HepG2 (cell line): Measurements from ENCODE around the gene GSTM2. TPM values are rescaled to one million over a fixed set of nuclear protein-coding genes. Genes with fewer than 3 reads are reported as not detected.

Experiments used
- ATAC-seq: fragments of 200-7000 bp; cut with Tn5 transposase; 3 replicates; pipeline ENCODE4 v1.9.1; 2020; ENCODE audit warnings: mild to moderate bottlenecking, moderate library complexity
- BruUV-seq: library from RNA; stranded (reverse); fragments of 400-500 nt; replicated peaks from 2 replicates; lab custom pipeline; 2021; lab: Mats Ljungman, UMichigan
- CTCF ChIA-PET: fragments of 300-600 bp; formaldehyde crosslinking; extraction: SDS; loops from one replicate; lab custom pipeline; 2021; ENCODE audit warnings: low total read pairs, inconsistent platforms, low intra/inter-chr PET ratio; lab: Yijun Ruan, JAX
- POLR2A ChIA-PET: fragments of 350-600 bp; sonication (Branson Sonifier 250); formaldehyde crosslinking; loops from one replicate; lab custom pipeline; 2020; ENCODE audit warnings: antibody characterized with exemption, inconsistent platforms; lab: Yijun Ruan, JAX
- DNase-seq: peaks from one replicate; pipeline ENCODE4 v3.0.0-alpha.2; 2015; ENCODE audit warnings: low spot score
- FAIRE-seq: peaks from 3 replicates; lab custom pipeline; 2011; peaks lifted over from hg19 to GRCh38; lab: Jason Lieb, UNC
- H2AFZ ChIP-seq: one replicate; pipeline ENCODE4 v1.6.1; 2011; ENCODE audit warnings: low read length, inconsistent platforms
- H3K27ac ChIP-seq: fragments of 300-600 bp; 3 replicates; pipeline ENCODE4 v1.8.0; 2011; ENCODE audit warnings: mixed run types, mild to moderate bottlenecking, mixed read lengths, low read length, inconsistent platforms; ENCODE audit not compliant: insufficient read depth; ENCODE audit errors: extremely low read length
- H3K27me3 ChIP-seq, 2 experiments: fragments of 200-600 bp in 1 of 2; 2 replicates in 1 of 2; 3 replicates in 1 of 2; pipeline versions ENCODE4 v1.6.0 to v1.8.0; 2011; ENCODE audit warnings: low read length in 2 of 2, mild to moderate bottlenecking in 2 of 2, moderate library complexity in 2 of 2, inconsistent platforms in 1 of 2; ENCODE audit not compliant: insufficient read depth in 2 of 2, control insufficient read depth in 1 of 2
- H3K36me3 ChIP-seq, 2 experiments: fragments of 200-600 bp in 1 of 2; replicated peaks in 1 of 2; 2 replicates in 1 of 2; 3 replicates in 1 of 2; pipeline versions ENCODE4 v1.5.1 to v1.8.0; 2011; ENCODE audit warnings: low read length in 2 of 2, inconsistent platforms in 1 of 2; ENCODE audit not compliant: insufficient read depth in 2 of 2, control insufficient read depth in 1 of 2
- H3K4me1 ChIP-seq: 2 replicates; pipeline ENCODE4 v1.5.1; 2012; ENCODE audit warnings: low read length, inconsistent platforms; ENCODE audit not compliant: insufficient read depth
- H3K4me2 ChIP-seq: 2 replicates; pipeline ENCODE4 v1.6.0; 2011; ENCODE audit warnings: low read depth, low read length, inconsistent platforms
- H3K4me3 ChIP-seq, 3 experiments: fragments of 200-600 bp in 1 of 3; sonication (generic), shearing (Covaris generic) in 1 of 3; replicated peaks in 1 of 3; 2 replicates each; pipeline ENCODE4 v1.5.1; 2011 to 2016; ENCODE audit warnings: low read length in 3 of 3, inconsistent platforms in 2 of 3, low read depth in 2 of 3, mild to moderate bottlenecking in 2 of 3, control low read depth in 1 of 3, mixed read lengths in 1 of 3; ENCODE audit not compliant: insufficient read depth in 1 of 3
- H3K79me2 ChIP-seq: one replicate; pipeline ENCODE4 v1.6.1; 2011; ENCODE audit warnings: low read length, inconsistent platforms; ENCODE audit not compliant: insufficient read depth
- H3K9ac ChIP-seq: 2 replicates; pipeline ENCODE4 v1.6.0; 2011; ENCODE audit warnings: mild to moderate bottlenecking, low read depth, low read length, inconsistent platforms; ENCODE audit not compliant: insufficient read depth
- H3K9me3 ChIP-seq: 2 replicates; pipeline ENCODE4 v1.5.1; 2012; ENCODE audit warnings: mild to moderate bottlenecking, low read length
- H4K20me1 ChIP-seq: 2 replicates; pipeline ENCODE4 v1.6.0; 2011; ENCODE audit warnings: inconsistent platforms, mild to moderate bottlenecking, low read length, moderate library complexity; ENCODE audit not compliant: insufficient read depth
- CCDC6 ChIP-seq: sonication (generic); formaldehyde crosslinking; IDR thresholded peaks from 2 replicates; pipeline ENCODE4 v1.8.1; 2022; ENCODE audit warnings: mild to moderate bottlenecking, missing genetic modification reagents, moderate library complexity
- MAFK ChIP-seq, 2 experiments: IDR thresholded peaks in 1 of 2; conservative IDR thresholded peaks in 1 of 2; 2 replicates each; pipeline ENCODE4 v1.6.1; 2011; ENCODE audit warnings: improper control_type of control experiment in 2 of 2, low read length in 2 of 2
- NCOA2 ChIP-seq: sonication (generic); formaldehyde crosslinking; IDR thresholded peaks from 2 replicates; pipeline ENCODE4 v1.8.0; 2022; ENCODE audit warnings: inconsistent platforms
- PREB ChIP-seq: sonication (generic); formaldehyde crosslinking; IDR thresholded peaks from 2 replicates; pipeline ENCODE4 v1.4.0; 2020; ENCODE audit warnings: missing genetic modification reagents
- STAT5B ChIP-seq: sonication (generic); formaldehyde crosslinking; IDR thresholded peaks from 2 replicates; pipeline ENCODE4 v1.4.0; 2020; ENCODE audit warnings: missing genetic modification reagents
- ZFP41 ChIP-seq: sonication (generic); formaldehyde crosslinking; IDR thresholded peaks from 2 replicates; pipeline ENCODE4 v1.4.0; 2020; ENCODE audit warnings: mild to moderate bottlenecking, missing genetic modification reagents, borderline replicate concordance
- ZNF264 ChIP-seq: sonication (generic); formaldehyde crosslinking; IDR thresholded peaks from 2 replicates; pipeline ENCODE4 v1.4.0; 2020; ENCODE audit warnings: missing genetic modification reagents
- ZNF770 ChIP-seq: sonication (generic); formaldehyde crosslinking; IDR thresholded peaks from 2 replicates; pipeline ENCODE4 v1.5.0; 2020; ENCODE audit warnings: mild to moderate bottlenecking, missing genetic modification reagents
- ZNF790 ChIP-seq: sonication (generic); formaldehyde crosslinking; IDR thresholded peaks from 2 replicates; pipeline ENCODE4 v1.8.0; 2022; ENCODE audit warnings: missing genetic modification reagents, mild to moderate bottlenecking, borderline replicate concordance
- WGBS: methylation state at CpG from one replicate; pipeline ENCODE4 v1.1.6; 2017; ENCODE audit warnings: low lambda C conversion rate; 5-methylcytosine and 5-hydroxymethylcytosine counted together
- in situ Hi-C: cut with HindIII; loops from 2 replicates; pipeline ENCODE4 v1.10.0; 2017; ENCODE audit warnings: low pct_unique_long_range_greater_than_20kb; ENCODE audit not compliant: extremely low pct_ligation_motif_present
- intact Hi-C: fragments of 100-400 bp; cut with micrococcal nuclease; formaldehyde crosslinking; loops from one replicate; pipeline ENCODE4 v1.10.0; 2022; ENCODE audit not compliant: unreplicated experiment
- polyA plus RNA-seq, 8 experiments: library from polyadenylated mRNA; depleted of rRNA in 3 of 8; stranded (reverse) in 7 of 8; unstranded in 1 of 8; fragments of >200 nt; fragmentation: Illumina TruSeq in 4 of 8; extraction: Trizol in 4 of 8; gene quantifications; 2 replicates each; pipeline versions ENCODE4 v1.2.1 to v1.2.3, GENCODE V29; 2011 to 2016; ENCODE audit warnings: low read depth in 4 of 8, missing spikeins in 1 of 8, mixed read lengths in 1 of 8; ENCODE audit not compliant: insufficient read depth in 1 of 8
- total RNA-seq, 5 experiments: library from RNA; depleted of rRNA; stranded (reverse); fragments of >200 nt; fragmentation: Illumina TruSeq; extraction: Trizol; gene quantifications; 2 replicates each; pipeline ENCODE4 v1.2.3, GENCODE V29; 2016; ENCODE audit warnings: low read depth in 1 of 5
- TF ChIP-seq, protein P1 (sequence below): sonication (generic); formaldehyde crosslinking; IDR thresholded peaks from 2 replicates; pipeline ENCODE4 v1.4.0; 2020; ENCODE audit warnings: missing genetic modification reagents, borderline replicate concordance

The GSTM2 gene
- total and polyA plus RNA-seq, 2 of the 13 experiments (the other 11 are each of a cell fraction or from before 2014, with no cell fraction given) = 7.0 to 15.0 TPM

- Histone ChIP-seq H2AFZ (no peak overlapping the region), H3K36me3 (no peaks in the 10 kb centered on the region), H3K4me1 (no peaks in the 10 kb centered on the region), H3K9me3 (no peaks in the 10 kb centered on the region), H3K27ac (no peak overlapping the region), H3K79me2 (no peaks in the 10 kb centered on the region), H3K4me3 (no peak overlapping the region), H3K9ac (no peak overlapping the region), H3K4me2 (no peak overlapping the region), H4K20me1 (no peaks in the 10 kb centered on the region), H3K27me3 (peaks cover 3 to 30% of the 10 kb centered on the region in 2 experiments; a peak in 3 of 5 replicates)
- in situ Hi-C loops = loop anchor here (10.0 kb wide), 2 partner anchors 48 to 168 kb away; partner anchors contain the start of genes GNAI3 and GSTM2
- CTCF ChIA-PET = no interaction called here
- POLR2A ChIA-PET = no interaction called here
- no peak; the same call in 1 of the 3 replicates for ATAC-seq
- no peak for FAIRE-seq
- no TSS peak for BruUV-seq
- DNase-seq = no peak
- TF ChIP-seq MAFK (conservative IDR thresholded peaks at IDR 0.05 in 1 of 2, IDR thresholded peaks at IDR 0.05 in 1 of 2; ENCODE audit: low read length in 2 of 2) = no peak
- TF ChIP-seq, protein P1, sequence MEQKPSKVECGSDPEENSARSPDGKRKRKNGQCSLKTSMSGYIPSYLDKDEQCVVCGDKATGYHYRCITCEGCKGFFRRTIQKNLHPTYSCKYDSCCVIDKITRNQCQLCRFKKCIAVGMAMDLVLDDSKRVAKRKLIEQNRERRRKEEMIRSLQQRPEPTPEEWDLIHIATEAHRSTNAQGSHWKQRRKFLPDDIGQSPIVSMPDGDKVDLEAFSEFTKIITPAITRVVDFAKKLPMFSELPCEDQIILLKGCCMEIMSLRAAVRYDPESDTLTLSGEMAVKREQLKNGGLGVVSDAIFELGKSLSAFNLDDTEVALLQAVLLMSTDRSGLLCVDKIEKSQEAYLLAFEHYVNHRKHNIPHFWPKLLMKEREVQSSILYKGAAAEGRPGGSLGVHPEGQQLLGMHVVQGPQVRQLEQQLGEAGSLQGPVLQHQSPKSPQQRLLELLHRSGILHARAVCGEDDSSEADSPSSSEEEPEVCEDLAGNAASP (CRISPR knock-in tag) = no peak
- TF ChIP-seq PREB (CRISPR knock-in tag) = no peak
- no peak for TF ChIP-seq CCDC6
- no peak for TF ChIP-seq NCOA2 (CRISPR knock-in tag)
- TF ChIP-seq ZNF790 = no peak
- TF ChIP-seq ZNF770 (CRISPR knock-in tag) = no peak
- no peak for TF ChIP-seq ZNF264 (CRISPR knock-in tag)
- no peak for TF ChIP-seq STAT5B (CRISPR knock-in tag)
- no peak for TF ChIP-seq ZFP41 (CRISPR knock-in tag)
- intact Hi-C loops = loop anchor here (10.0 kb wide), 1 partner anchor 272 kb away; the partner anchor contains the start of gene AHCYL1
- WGBS = 61% methylated on average over 6 of the region's 22 CpGs
Observed at GRCh38 chr1:109712321-109712864, 44.5 kb downstream of the GSTM2 start.
